ENCODE results near the gene KLHL5.

KLHL5 gene

GRCh38 chr4:39032218-39033085 is 29.6 kb upstream of the KLHL5 start, which contains the start of gene TMEM156:
Gene TMEM156, minus strand, starts transcription at chr4:39032409. Its CDS starts 96 bp downstream, at chr4:39032313.
- no peak for TF ChIP-seq CTCF (IDR thresholded peaks at IDR 0.05; ENCODE audit: insufficient read depth, low read length, poor library complexity, severe bottlenecking)
- DNase-seq (ENCODE audit: extremely low read depth, insufficient read length), result peak; percentile 79
- Histone ChIP-seq H3K36me3 (ENCODE audit: control insufficient read depth, insufficient read depth, low read length) (no peaks in the 10 kb centered on the region), H3K27me3 (replicated peaks; ENCODE audit: control insufficient read depth, insufficient read depth, low read length) (no peaks in the 10 kb centered on the region), H3K4me3 (replicated peaks; ENCODE audit: low read depth, low read length) (peak within 1 kb of the TSS; percentile 55)

- DNase-seq (ENCODE audit: extremely low read depth, insufficient read length), result no peak
- no peaks in the 10 kb centered on the region for H3K36me3 ChIP-seq (ENCODE audit: control insufficient read depth, insufficient read depth, low read length)
- H3K27me3 ChIP-seq (replicated peaks; ENCODE audit: control insufficient read depth, insufficient read depth, low read length), result no peaks in the 10 kb centered on the region
- no peak overlapping the region for H3K4me3 ChIP-seq (replicated peaks; ENCODE audit: low read depth, low read length)
- no peak for TF ChIP-seq CTCF (IDR thresholded peaks at IDR 0.05; ENCODE audit: insufficient read depth, low read length, poor library complexity, severe bottlenecking)
These were observed 25.9 kb upstream of the KLHL5 start for GRCh38 chr4:39036172-39036571.

- TF ChIP-seq CTCF (IDR thresholded peaks at IDR 0.05; ENCODE audit: insufficient read depth, low read length, poor library complexity, severe bottlenecking), result no peak
- H3K27me3 ChIP-seq (replicated peaks; ENCODE audit: control insufficient read depth, insufficient read depth, low read length), result no peaks in the 10 kb centered on the region
- no peak overlapping the region for H3K4me3 ChIP-seq (replicated peaks; ENCODE audit: low read depth, low read length)
- H3K36me3 ChIP-seq (ENCODE audit: control insufficient read depth, insufficient read depth, low read length), result no peaks in the 10 kb centered on the region
- DNase-seq (ENCODE audit: extremely low read depth, insufficient read length), result no peak
These were observed 24.6 kb upstream of the KLHL5 start for GRCh38 chr4:39037491-39037825.

DNA sequence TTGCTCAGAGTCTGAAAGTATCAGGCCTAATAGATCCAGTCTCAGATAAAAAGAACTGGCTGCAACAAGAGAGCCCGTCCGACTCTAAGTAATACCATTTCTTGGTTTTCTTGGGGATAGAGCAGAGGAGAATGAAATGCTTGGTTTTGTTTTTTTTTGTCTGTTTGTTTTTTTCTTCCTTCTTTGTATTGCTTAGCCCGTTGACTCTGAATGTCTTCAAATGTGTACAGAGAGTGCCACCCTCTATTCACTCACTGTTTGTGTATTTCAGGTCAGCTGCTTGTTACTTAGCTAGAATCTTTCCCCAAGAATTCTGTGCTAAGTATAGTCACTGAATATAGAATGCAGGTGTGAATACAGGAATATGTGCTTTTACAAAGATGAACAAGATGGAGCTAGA is 24.1 kb upstream of the KLHL5 start:
- DNase-seq (ENCODE audit: extremely low read depth, insufficient read length), result no peak
- Histone ChIP-seq H3K36me3 (ENCODE audit: control insufficient read depth, insufficient read depth, low read length) (no peaks in the 10 kb centered on the region), H3K27me3 (replicated peaks; ENCODE audit: control insufficient read depth, insufficient read depth, low read length) (no peaks in the 10 kb centered on the region), H3K4me3 (replicated peaks; ENCODE audit: low read depth, low read length) (no peak overlapping the region)
- no peak for TF ChIP-seq CTCF (IDR thresholded peaks at IDR 0.05; ENCODE audit: insufficient read depth, low read length, poor library complexity, severe bottlenecking)

DNA sequence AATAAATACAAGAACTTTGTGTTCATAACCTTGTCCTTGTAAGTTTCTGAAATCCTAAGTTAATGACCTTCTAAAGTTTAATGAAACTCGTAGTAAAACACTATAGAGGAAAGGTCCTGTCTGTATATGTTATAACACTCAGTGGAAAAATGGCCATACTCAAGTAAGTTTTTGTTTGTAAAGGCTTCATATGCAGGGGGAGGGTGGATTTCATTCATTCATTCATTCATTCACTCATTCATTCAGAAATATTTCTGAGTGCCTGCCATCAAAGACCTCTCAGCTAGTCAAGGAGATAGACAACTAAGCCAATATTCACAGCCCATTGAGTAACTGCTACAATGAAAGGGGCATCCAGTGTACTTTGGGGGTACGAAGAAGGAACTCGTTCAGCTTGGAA is 22.9 kb upstream of the KLHL5 start:
- Histone ChIP-seq H3K4me3 (replicated peaks; ENCODE audit: low read depth, low read length) (no peak overlapping the region), H3K36me3 (ENCODE audit: control insufficient read depth, insufficient read depth, low read length) (no peaks in the 10 kb centered on the region), H3K27me3 (replicated peaks; ENCODE audit: control insufficient read depth, insufficient read depth, low read length) (no peaks in the 10 kb centered on the region)
- no peak for DNase-seq (ENCODE audit: extremely low read depth, insufficient read length)
- TF ChIP-seq CTCF (IDR thresholded peaks at IDR 0.05; ENCODE audit: insufficient read depth, low read length, poor library complexity, severe bottlenecking), result no peak
